SK-N-SH treated with all-trans-retinoic acid at 6 μM for 48 hours (cell line): ENCODE results near the gene ANAPC13.

Source experiments
- ATAC-seq: fragments of 200-7000 bp; cut with Tn5 transposase; 3 replicates; pipeline ENCODE4 v1.9.1; 2020; ENCODE audit warnings: mild to moderate bottlenecking, moderate library complexity
- ARNTL ChIP-seq: fragments of 450-650 bp; formaldehyde crosslinking; IDR thresholded peaks from 2 replicates; pipeline ENCODE4 v1.5.0; 2020; ENCODE audit warnings: low read depth, mild to moderate bottlenecking, moderate library complexity, borderline replicate concordance
- BACH2 ChIP-seq: fragments of 250-450 bp; sonication (Bioruptor Pico); IDR thresholded peaks from 2 replicates; pipeline ENCODE4 v1.9.0; 2021; ENCODE audit warnings: mild to moderate bottlenecking, borderline replicate concordance
- CREB5 ChIP-seq: fragments of 250-450 bp; sonication (Bioruptor Pico); IDR thresholded peaks from 2 replicates; pipeline ENCODE4 v1.5.1; 2020; ENCODE audit warnings: low read depth, mild to moderate bottlenecking, moderate library complexity
- CSDC2 ChIP-seq: fragments of 250-450 bp; sonication (Bioruptor Pico); IDR thresholded peaks from 2 replicates; pipeline ENCODE4 v1.5.0; 2020; ENCODE audit warnings: mild to moderate bottlenecking, moderate library complexity
- ESRRG ChIP-seq: fragments of 250-450 bp; sonication (Bioruptor Pico); IDR thresholded peaks from 2 replicates; pipeline ENCODE4 v1.6.1; 2021; ENCODE audit warnings: mild to moderate bottlenecking
- GLIS3 ChIP-seq: fragments of 250-450 bp; sonication (Bioruptor Pico); IDR thresholded peaks from 2 replicates; pipeline ENCODE4 v1.5.0; 2020; ENCODE audit warnings: mild to moderate bottlenecking, moderate library complexity
- ISL1 ChIP-seq: fragments of 250-450 bp; sonication (Bioruptor Pico); IDR thresholded peaks from 2 replicates; pipeline ENCODE4 v2.1.2; 2022; ENCODE audit warnings: mild to moderate bottlenecking, moderate library complexity
- OSR1 ChIP-seq: fragments of 250-450 bp; sonication (Bioruptor Pico); IDR thresholded peaks from 2 replicates; pipeline ENCODE4 v1.8.0; 2022; ENCODE audit warnings: moderate library complexity, mild to moderate bottlenecking, inconsistent platforms
- PATZ1 ChIP-seq: fragments of 250-450 bp; sonication (Bioruptor Pico); IDR thresholded peaks from 2 replicates; pipeline ENCODE4 v1.8.0; 2020; ENCODE audit warnings: mild to moderate bottlenecking, moderate library complexity, borderline replicate concordance
- POU6F1 ChIP-seq: fragments of 250-450 bp; sonication (Bioruptor Pico); IDR thresholded peaks from 2 replicates; pipeline ENCODE4 v1.8.0; 2021; ENCODE audit warnings: low read depth, mild to moderate bottlenecking, moderate library complexity, borderline replicate concordance
- PPARA ChIP-seq: fragments of 250-450 bp; sonication (Bioruptor Pico); IDR thresholded peaks from 2 replicates; pipeline ENCODE4 v1.5.0; 2020; ENCODE audit warnings: mild to moderate bottlenecking, borderline replicate concordance
- RARB ChIP-seq: fragments of 250-450 bp; sonication (Bioruptor Pico); IDR thresholded peaks from 2 replicates; pipeline ENCODE4 v1.8.0; 2021; ENCODE audit warnings: mild to moderate bottlenecking, moderate library complexity
- SNAI2 ChIP-seq: fragments of 250-450 bp; sonication (Bioruptor Pico); IDR thresholded peaks from 2 replicates; pipeline ENCODE4 v1.5.0; 2020; ENCODE audit warnings: mild to moderate bottlenecking, moderate library complexity
- TCF4 ChIP-seq: fragments of 250-450 bp; sonication (Bioruptor Pico); IDR thresholded peaks from 2 replicates; pipeline ENCODE4 v1.8.0; 2021; ENCODE audit warnings: mild to moderate bottlenecking, moderate library complexity, borderline replicate concordance
- TOX ChIP-seq: fragments of 250-450 bp; sonication (Bioruptor Pico); IDR thresholded peaks from 2 replicates; pipeline ENCODE4 v1.8.0; 2021; ENCODE audit warnings: mild to moderate bottlenecking, moderate library complexity, borderline replicate concordance
- ZC3H10 ChIP-seq: fragments of 250-450 bp; sonication (Bioruptor Pico); IDR thresholded peaks from 2 replicates; pipeline ENCODE4 v1.5.1; 2021; ENCODE audit warnings: mild to moderate bottlenecking, moderate library complexity
- ZFP3 ChIP-seq: fragments of 250-450 bp; sonication (Bioruptor Pico); IDR thresholded peaks from 2 replicates; pipeline ENCODE4 v1.5.0; 2020; ENCODE audit warnings: mild to moderate bottlenecking, moderate library complexity
- ZFP30 ChIP-seq: fragments of 450-650 bp; formaldehyde crosslinking; IDR thresholded peaks from 2 replicates; pipeline ENCODE4 v1.5.0; 2022; ENCODE audit warnings: mild to moderate bottlenecking, moderate library complexity
- ZNF565 ChIP-seq: fragments of 450-650 bp; formaldehyde crosslinking; conservative IDR thresholded peaks from 2 replicates; pipeline ENCODE4 v1.5.0; 2020; ENCODE audit warnings: low read depth, mild to moderate bottlenecking, moderate library complexity
- ZNF70 ChIP-seq: fragments of 450-650 bp; formaldehyde crosslinking; IDR thresholded peaks from 2 replicates; pipeline ENCODE4 v1.5.0; 2020; ENCODE audit warnings: mild to moderate bottlenecking, moderate library complexity
- ZNF8 ChIP-seq: fragments of 450-650 bp; formaldehyde crosslinking; IDR thresholded peaks from 2 replicates; pipeline ENCODE4 v1.5.0; 2020; ENCODE audit warnings: mild to moderate bottlenecking, moderate library complexity
- TF ChIP-seq, protein P1 (sequence below): fragments of 250-450 bp; sonication (Bioruptor Pico); IDR thresholded peaks from 2 replicates; pipeline ENCODE4 v1.5.0; 2020; ENCODE audit warnings: mild to moderate bottlenecking, moderate library complexity

Gene ANAPC13

DNA sequence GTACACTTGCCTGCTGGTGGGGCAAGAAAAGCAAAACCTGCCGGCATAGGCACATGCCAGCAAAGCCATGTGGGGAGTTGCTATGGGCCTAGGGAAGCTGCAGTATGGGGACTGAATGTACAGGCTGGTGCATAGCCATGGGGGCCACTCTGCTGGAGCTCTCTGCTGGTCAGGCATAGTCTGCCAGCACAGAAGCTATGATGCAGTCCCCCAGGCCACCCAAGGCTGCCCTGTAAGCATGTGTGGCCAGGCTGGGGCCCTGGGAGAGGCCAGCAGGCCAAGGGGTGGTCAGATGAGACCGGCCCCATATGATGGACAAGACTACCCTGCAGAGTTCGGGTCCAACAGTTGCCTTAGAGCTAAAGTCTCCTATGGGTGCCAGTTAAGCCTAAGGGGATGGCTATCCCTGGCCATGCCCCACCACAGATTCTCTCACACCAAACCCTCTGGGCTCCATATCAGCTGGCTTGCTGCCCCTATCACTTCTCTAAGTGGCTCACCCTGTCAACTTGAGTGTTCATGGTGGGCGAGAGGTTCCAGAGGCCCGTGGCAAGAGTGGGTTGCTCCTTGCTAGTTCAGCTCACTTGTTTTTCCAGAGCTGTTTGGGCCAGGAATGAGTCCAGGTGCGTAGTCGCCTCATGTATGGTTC lies 41.9 kb upstream of the ANAPC13 start:
- TF ChIP-seq PPARA (no peak), ZNF8 (no peak), OSR1 (no peak), ZC3H10 (no peak), SNAI2 (CRISPR knock-in tag) (no peak), ZNF70 (no peak)
- TF ChIP-seq, all 23 proteins: peak for 0
- no peak for ATAC-seq

GRCh38 chr3:134527037-134527436 lies 41.3 kb upstream of the ANAPC13 start:
- ATAC-seq: 0 out of 3 replicates have a peak, but pooled peaks have one; percentile 38
- TF ChIP-seq OSR1: no peak
- no peak for TF ChIP-seq ZNF8
- no peak for TF ChIP-seq PPARA
- TF ChIP-seq ZNF70: no peak
- TF ChIP-seq ISL1 (CRISPR knock-in tag): no peak
- no peak for TF ChIP-seq RARB (CRISPR knock-in tag)
- no peak for TF ChIP-seq PATZ1 (CRISPR knock-in tag)
- TF ChIP-seq CREB5 (CRISPR knock-in tag): no peak

DNA sequence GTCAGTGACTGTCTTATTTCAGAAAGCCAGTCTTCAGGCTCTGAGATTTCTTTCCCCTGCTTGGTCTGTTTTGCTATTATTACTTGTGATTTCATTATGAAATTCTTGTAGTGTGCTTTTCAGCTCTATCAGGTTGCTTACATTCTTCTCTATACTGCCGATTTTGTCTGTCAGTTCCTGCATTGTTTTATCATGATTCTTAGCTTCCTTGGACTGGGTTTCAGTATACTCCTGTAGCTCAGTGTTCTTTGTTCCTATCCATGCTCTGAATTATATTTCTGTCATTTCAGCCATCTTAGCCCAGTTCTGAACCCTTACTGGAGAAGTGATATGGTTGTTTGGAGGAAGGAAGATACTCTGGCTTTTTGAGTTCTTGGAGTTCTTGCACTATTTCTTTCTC lies 40.5 kb upstream of the ANAPC13 start:
- no peak for TF ChIP-seq TOX (CRISPR knock-in tag)
- TF ChIP-seq CSDC2 (CRISPR knock-in tag): no peak
- TF ChIP-seq ESRRG (CRISPR knock-in tag): no peak
- no peak for TF ChIP-seq PPARA
- TF ChIP-seq POU6F1: no peak
- TF ChIP-seq OSR1: no peak
- no peak for TF ChIP-seq ZNF565 (CRISPR knock-in tag)
- no peak for TF ChIP-seq ZNF8
- TF ChIP-seq CREB5 (CRISPR knock-in tag): no peak
- no peak for TF ChIP-seq BACH2 (CRISPR knock-in tag)
- TF ChIP-seq SNAI2 (CRISPR knock-in tag): no peak
- no peak for TF ChIP-seq ZFP30 (CRISPR knock-in tag)
- TF ChIP-seq ZC3H10: no peak
- TF ChIP-seq RARB (CRISPR knock-in tag): no peak
- TF ChIP-seq, protein P1, sequence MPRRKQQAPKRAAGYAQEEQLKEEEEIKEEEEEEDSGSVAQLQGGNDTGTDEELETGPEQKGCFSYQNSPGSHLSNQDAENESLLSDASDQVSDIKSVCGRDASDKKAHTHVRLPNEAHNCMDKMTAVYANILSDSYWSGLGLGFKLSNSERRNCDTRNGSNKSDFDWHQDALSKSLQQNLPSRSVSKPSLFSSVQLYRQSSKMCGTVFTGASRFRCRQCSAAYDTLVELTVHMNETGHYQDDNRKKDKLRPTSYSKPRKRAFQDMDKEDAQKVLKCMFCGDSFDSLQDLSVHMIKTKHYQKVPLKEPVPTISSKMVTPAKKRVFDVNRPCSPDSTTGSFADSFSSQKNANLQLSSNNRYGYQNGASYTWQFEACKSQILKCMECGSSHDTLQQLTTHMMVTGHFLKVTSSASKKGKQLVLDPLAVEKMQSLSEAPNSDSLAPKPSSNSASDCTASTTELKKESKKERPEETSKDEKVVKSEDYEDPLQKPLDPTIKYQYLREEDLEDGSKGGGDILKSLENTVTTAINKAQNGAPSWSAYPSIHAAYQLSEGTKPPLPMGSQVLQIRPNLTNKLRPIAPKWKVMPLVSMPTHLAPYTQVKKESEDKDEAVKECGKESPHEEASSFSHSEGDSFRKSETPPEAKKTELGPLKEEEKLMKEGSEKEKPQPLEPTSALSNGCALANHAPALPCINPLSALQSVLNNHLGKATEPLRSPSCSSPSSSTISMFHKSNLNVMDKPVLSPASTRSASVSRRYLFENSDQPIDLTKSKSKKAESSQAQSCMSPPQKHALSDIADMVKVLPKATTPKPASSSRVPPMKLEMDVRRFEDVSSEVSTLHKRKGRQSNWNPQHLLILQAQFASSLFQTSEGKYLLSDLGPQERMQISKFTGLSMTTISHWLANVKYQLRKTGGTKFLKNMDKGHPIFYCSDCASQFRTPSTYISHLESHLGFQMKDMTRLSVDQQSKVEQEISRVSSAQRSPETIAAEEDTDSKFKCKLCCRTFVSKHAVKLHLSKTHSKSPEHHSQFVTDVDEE (CRISPR knock-in tag): no peak
- no peak for TF ChIP-seq GLIS3 (CRISPR knock-in tag)
- no peak for TF ChIP-seq ARNTL (CRISPR knock-in tag)
- no peak for TF ChIP-seq ZFP3 (CRISPR knock-in tag)
- no peak for TF ChIP-seq TCF4 (CRISPR knock-in tag)
- TF ChIP-seq, all 23 proteins: peak for 0
- no peak for ATAC-seq
